GM04504 (cell line): ENCODE results near the gene MEIOSIN.
"Not testable (repeated sequence)": the region's sequence is repeated elsewhere in the genome, so short reads cannot be mapped to it uniquely, and the experiment has no call there.

Experiments
- DNase-seq: peaks from one replicate; pipeline ENCODE4 v3.0.0-alpha.2; 2012; ENCODE audit warnings: low read depth

The MEIOSIN gene

GRCh38 chr19:45780448-45781213 is 47.4 kb downstream of the MEIOSIN start:
- no peak for DNase-seq

DNA sequence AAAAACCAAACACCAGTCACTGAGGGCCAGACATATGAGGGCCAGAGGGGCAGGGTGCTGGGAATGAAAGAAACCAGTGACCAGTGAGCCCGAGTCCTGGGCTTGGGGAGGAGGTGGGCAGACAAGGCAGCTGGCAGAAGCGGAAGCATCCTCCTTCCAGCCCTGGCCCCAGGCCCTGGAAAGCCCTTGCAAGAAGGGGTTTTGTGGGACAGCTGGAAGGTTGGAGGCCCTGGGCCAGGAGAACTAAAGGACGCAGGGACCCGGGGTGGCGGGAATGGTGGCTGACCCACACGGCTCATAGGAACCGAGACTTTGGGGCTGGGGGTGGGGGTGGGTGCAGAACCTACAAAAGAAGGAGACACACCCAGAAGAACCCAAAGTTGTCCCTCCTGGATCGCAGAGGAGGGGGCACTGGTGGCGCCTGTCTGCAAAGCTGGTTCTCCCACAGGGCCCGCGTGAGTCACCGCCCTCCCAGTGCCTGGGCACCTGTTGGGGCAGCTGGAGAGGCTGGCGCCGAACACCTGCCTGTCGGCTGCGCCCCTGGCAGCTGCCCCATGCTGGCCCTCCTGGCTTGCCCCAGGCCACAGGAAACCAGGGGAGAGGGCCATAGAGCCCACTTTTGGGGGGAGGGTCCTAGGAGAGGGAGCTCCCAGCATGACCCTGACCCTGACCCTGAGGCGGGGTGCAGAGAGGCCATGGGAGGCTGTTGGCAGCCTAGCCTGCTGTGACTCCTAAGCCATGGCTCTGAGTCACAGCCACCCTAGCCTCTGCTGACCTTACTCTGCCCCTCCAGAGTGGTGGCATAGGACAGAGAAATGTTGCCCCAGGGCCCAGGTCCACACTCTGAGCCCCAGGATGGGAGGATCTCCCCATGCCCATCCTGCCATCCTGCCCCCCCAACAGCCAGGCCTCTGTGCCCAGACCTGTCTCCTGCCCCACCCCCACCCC is 48.2 kb downstream of the MEIOSIN start:
- no peak for DNase-seq

DNA sequence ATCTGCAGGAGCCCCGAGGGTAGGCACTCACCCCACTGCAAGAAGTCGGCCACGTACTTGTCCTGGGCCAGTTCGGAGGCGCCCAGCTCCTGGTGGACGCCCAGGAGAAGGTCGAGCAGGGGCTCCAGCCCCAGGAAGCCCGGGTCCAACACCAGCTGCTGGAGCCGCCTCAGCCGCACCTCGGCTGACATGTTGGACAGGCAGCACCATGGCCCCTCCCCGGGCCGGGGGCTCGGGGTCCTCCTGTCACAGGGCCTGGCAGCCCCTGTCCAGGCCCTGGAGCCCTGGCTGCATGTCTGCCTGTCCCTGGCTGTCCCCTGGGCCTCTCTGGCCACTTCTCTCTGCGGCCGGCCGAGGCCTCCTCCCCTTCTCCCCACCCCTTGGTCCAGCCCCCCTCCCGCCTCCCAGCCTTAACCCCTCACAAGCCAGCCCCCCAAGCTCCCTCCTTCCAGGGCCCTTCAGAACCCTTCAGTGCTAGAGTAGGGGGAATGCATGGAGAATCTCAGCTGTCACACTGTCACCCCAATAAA is 49.0 kb downstream of the MEIOSIN start, which contains the start of gene DMPK:
Gene DMPK (minus strand): TSS at position 329 of the 530 bp plus-strand sequence. CDS start 138 bp downstream, at position 191.
- no peak for DNase-seq

GRCh38 chr19:45782820-45783785 is 49.9 kb downstream of the MEIOSIN start:
- peak; percentile 66 for DNase-seq

DNA sequence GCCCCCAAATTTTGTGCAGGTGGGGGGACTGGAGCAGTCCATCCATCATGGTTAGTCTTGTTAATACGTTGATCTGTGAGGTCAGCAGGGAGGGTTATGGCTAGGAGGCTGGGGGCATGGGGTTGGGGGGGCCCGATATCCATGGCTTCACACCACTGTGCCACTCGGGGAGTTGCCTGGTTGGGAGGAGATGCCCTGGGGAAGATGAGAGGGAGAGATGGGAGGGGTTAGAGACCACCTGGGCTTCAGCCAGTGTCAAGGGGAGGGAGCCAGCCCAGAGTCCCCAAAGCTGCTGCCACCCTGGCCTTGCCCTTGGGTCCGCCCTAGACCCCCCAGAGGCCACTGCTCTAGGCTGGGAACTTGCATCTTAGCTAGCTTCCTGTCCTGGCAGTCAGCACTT is 50.9 kb downstream of the MEIOSIN start:
- DNase-seq = no peak

GRCh38 chr19:45785097-45785496 is 51.9 kb downstream of the MEIOSIN start:
- DNase-seq = no peak

DNA sequence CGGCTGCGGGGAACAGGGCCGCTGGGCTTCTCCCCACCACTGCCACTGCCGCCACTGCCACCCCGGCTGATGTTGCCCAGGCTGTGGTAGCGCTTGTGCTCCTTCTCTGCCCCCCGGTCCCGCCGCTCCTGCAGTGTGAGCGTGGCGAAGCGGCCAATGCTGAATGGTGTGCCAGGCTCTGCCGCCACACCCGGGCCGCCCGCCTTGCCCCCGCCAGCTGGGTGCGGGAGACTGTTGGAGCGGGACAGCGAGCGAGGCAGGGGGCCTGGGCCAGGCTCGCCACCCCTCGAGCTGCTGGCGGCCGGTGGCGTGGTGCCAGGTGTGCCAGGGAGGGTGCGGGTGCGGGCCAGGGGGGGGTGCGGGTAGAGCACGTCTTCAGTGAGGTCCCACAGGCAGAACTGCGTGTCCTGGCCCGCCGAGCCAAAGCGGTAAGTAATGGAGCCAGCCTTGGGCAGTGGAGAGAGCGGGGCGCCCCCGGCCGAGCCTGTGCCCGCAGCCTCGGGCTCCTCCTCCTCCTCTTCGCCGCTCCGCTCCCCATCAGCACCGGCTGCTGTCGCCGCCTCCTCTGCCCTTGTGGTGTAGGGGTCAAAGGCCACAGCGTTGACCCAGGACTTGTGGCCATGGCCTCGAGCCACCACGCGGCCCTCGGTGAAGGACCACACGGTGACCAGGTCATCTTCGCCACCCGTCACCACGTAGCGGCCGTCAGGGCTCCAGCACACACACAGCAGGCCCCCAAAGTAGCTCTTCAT is 52.7 kb downstream of the MEIOSIN start:
- DNase-seq = no peak

- DNase-seq = no peak
Observed at GRCh38 chr19:45786533-45786894, 53.3 kb downstream of the MEIOSIN start.

GRCh38 chr19:45789035-45789786 is 56.0 kb downstream of the MEIOSIN start:
- no peak for DNase-seq

DNA sequence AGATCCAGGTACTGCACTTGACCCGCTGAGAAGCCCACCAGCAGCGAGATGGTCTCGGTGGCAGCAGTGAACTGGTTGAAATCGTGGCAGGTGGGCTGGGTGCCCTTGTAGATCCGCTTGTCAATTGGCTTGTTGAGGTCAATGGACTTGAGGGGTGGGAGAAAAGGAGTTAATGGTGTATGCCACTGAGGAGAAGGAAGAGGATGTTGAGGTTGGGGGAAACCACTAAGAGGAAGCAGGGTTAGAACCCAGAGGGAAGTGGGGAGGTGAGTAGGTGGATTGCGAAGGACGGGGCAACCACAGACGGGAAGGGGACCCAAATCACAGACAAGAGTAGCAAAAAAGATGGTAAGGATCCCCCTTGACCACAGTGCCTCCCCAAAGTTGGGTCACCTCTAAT is 57.7 kb downstream of the MEIOSIN start:
- no peak for DNase-seq

GRCh38 chr19:45791744-45792469 is 58.7 kb downstream of the MEIOSIN start:
- DNase-seq = no peak

DNA sequence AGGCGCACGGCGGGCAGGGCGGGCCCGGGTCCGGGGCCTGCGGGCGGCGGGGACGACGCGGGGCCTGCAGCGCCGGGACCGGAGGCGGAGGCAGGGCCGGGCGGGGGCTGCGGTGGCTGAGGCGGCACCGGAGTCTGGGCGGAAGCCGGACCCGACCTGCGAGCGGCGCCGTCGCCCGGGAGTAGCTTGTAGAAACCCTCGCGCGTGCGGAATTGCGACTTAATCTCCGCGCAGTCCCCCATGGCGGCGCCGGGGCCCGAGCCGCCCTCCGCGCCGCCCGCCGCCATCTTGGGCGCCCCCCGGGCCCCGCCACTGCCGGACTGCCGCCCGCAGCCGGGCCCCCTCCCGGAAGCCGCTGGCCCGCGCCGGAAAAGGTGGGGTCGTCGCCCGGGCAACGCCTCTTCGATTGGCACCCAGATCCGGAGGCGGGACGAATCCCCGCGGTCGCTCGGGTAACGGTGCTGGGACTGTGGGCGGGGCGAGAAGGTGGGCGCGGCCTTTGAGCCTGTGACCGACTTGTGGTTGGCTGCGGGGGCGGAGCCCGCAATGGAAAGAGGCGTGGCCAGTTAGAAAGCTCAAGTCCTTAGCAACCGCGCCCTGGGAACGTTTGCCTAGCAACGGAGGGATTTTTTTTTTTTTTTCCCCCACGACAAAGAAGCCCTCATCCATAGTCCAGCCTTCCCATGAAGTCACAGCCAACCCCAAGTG is 59.4 kb downstream of the MEIOSIN start, which contains the start of gene DMWD:
Gene DMWD (minus strand): TSS at position 376 of the 708 bp plus-strand sequence. CDS start 89 bp downstream, at position 287.
- DNase-seq = peak; percentile 97

DNA sequence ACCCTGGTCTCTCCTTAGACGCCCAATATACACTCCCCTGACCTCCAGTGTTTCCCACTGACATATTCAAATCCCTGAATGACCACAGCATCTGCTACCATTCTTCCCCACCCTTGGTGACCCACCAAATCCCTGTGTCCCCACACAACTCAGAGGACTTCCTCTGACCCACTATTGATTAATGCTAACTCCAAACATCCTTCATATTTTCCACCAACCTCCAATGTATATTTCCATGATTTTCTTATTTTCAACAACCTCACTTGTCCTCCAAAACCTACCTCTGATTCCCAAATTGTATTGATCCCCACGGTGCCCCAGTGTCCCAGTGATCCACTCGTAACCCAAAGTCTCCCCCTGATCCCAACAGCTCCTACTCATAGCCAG is 59.9 kb downstream of the MEIOSIN start:
- DNase-seq = no peak

- DNase-seq = no peak
Observed at GRCh38 chr19:45793876-45794275, 60.6 kb downstream of the MEIOSIN start.

GRCh38 chr19:45794627-45795026 is 61.4 kb downstream of the MEIOSIN start:
- no peak for DNase-seq

DNA sequence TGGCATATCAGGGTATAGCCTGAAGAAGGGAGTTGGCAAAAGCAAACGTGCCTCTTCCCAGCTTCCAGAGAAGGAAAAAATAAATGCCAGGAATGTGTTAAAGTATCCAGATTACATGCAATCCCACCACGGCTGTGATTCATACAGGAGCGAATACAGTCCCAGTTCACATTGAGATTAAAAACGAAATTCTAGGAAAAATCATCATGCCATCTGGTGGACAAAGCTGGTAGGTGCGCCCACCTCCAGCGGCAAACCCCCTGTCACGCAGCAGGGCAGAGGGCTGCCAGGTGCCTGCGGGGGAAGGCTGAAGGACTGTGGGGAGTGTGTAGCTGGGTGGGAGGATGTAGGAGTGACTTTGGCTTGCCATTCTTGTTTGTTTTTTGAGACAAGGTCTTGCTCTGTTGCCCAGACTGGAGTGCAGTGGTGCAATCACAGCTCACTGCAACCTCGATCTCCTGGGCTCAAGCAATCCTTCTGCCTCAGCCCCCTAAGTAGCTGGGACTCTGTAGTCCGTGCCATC is 65.8 kb downstream of the MEIOSIN start:
- peak; percentile 67 for DNase-seq

DNA sequence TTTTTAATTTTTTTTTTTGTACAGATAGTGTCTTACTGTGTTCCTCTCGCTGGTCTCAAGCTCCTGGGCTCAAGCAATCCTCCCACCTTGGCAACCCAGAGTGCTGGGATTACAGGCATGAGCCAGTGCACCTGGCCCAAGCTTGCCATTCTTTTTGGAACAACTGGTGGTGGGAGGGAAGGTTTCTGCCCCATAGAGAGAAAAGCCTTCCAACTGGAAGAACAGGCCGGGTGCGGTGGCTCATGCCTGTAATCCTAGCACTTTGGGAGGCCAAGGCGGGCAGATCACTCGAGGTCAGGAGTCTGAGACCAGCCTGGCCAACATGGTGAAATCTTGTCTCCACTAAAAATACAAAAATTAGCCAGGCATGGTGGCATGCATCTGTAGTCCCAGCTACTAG is 66.3 kb downstream of the MEIOSIN start:
- not testable (repeated sequence) for DNase-seq

GRCh38 chr19:45800070-45800553 is 66.9 kb downstream of the MEIOSIN start:
- DNase-seq = no peak
